ENCODE measurements around the gene HHAT.

DNA sequence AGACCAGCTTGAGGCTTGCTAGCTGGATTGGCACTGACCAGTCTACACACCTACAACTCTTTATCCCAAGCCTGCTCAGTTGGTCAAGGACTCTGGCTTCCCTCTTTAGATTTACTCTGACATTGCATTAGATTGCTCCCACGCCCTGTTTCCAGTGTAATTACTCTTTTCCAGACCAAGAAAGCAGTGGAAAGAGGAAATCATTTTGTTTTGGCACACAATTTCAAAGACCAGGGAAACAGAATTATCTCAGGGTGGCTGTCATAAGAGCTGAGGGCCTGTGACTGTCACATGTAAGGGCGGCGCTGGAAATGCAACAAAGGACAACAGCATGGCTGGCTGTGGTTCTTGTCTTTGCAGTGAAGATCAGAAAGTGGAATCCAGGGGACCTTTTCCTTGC lies 302.7 kb downstream of the HHAT start:
- TF ChIP-seq, protein P1, sequence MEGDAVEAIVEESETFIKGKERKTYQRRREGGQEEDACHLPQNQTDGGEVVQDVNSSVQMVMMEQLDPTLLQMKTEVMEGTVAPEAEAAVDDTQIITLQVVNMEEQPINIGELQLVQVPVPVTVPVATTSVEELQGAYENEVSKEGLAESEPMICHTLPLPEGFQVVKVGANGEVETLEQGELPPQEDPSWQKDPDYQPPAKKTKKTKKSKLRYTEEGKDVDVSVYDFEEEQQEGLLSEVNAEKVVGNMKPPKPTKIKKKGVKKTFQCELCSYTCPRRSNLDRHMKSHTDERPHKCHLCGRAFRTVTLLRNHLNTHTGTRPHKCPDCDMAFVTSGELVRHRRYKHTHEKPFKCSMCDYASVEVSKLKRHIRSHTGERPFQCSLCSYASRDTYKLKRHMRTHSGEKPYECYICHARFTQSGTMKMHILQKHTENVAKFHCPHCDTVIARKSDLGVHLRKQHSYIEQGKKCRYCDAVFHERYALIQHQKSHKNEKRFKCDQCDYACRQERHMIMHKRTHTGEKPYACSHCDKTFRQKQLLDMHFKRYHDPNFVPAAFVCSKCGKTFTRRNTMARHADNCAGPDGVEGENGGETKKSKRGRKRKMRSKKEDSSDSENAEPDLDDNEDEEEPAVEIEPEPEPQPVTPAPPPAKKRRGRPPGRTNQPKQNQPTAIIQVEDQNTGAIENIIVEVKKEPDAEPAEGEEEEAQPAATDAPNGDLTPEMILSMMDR (IDR thresholded peaks at IDR 0.05), result no peak
- TF ChIP-seq POLR2A (IDR thresholded peaks at IDR 0.05), result no peak
- no peak for TF ChIP-seq POLR2AphosphoS5 (IDR thresholded peaks at IDR 0.05)
